ENCODE data around the gene GASK1B.

The GASK1B gene

GRCh38 chr4:158155656-158156356 is 17.0 kb downstream of the GASK1B start:
- Mint-ChIP-seq H3K27ac (no peak overlapping the region), H3K36me3 (ENCODE audit: insufficient read depth) (no peaks in the 10 kb centered on the region), H3K9me3 (peaks cover 0 to 5% of the 10 kb centered on the region in 2 donors), H3K4me1 (ENCODE audit: low read depth in 2 of 2) (no peaks in the 10 kb centered on the region), H3K4me3 (no peak overlapping the region), H3K27me3 (no peaks in the 10 kb centered on the region)
- ATAC-seq (replicated peaks): no peak
- DNase-seq: no peak

GRCh38 chr4:158147151-158147550 is 25.7 kb downstream of the GASK1B start:
- Mint-ChIP-seq H3K9me3 (peaks cover 0 to 5% of the 10 kb centered on the region in 2 donors), H3K27ac (no peak overlapping the region), H3K27me3 (no peaks in the 10 kb centered on the region), H3K4me3 (no peak overlapping the region), H3K4me1 (ENCODE audit: low read depth in 2 of 2) (no peaks in the 10 kb centered on the region), H3K36me3 (ENCODE audit: insufficient read depth) (no peaks in the 10 kb centered on the region)
- DNase-seq (no peak), ATAC-seq (replicated peaks) (no peak)

GRCh38 chr4:158146736-158147135 is 26.1 kb downstream of the GASK1B start:
- no peak for DNase-seq
- Mint-ChIP-seq H3K9me3 (peaks cover 0 to 5% of the 10 kb centered on the region in 2 donors), H3K4me3 (no peak overlapping the region), H3K36me3 (ENCODE audit: insufficient read depth) (no peaks in the 10 kb centered on the region), H3K4me1 (ENCODE audit: low read depth in 2 of 2) (no peaks in the 10 kb centered on the region), H3K27me3 (no peaks in the 10 kb centered on the region), H3K27ac (no peak overlapping the region)
- ATAC-seq (replicated peaks): no peak

DNA sequence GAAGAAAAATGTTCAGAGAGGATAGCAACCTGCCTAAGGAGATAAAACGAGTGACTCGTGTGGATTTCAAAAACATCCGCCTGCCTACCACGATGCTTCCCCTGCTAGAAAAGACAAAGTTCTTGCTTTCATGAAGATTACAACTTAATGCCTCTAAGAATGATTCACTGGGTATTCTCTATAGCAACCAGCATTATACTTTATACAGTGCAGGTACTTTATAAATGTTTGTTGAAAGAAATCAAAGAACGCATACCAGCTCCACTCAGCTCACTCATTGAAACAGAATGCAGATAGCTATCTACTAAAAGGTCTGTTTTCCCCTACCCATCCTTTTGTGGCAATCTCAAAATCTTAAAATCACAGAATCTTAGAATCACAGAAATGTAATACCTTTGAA is 33.7 kb downstream of the GASK1B start:
- H3K9me3 Mint-ChIP-seq: peaks cover 0 to 7% of the 10 kb centered on the region in 2 donors
- H3K27ac Mint-ChIP-seq: no peak overlapping the region
- no peaks in the 10 kb centered on the region for H3K4me1 Mint-ChIP-seq (ENCODE audit: low read depth in 2 of 2)
- H3K27me3 Mint-ChIP-seq: no peaks in the 10 kb centered on the region
- ATAC-seq (replicated peaks) (no peak), DNase-seq (no peak)
- no peak overlapping the region for H3K4me3 Mint-ChIP-seq
- no peaks in the 10 kb centered on the region for H3K36me3 Mint-ChIP-seq (ENCODE audit: insufficient read depth)

- peaks cover 5 to 10% of the 10 kb centered on the region in 2 donors for H3K9me3 Mint-ChIP-seq
- H3K36me3 Mint-ChIP-seq (ENCODE audit: insufficient read depth): no peaks in the 10 kb centered on the region
Observed at GRCh38 chr4:158134222-158134621, 38.6 kb downstream of the GASK1B start.

DNA sequence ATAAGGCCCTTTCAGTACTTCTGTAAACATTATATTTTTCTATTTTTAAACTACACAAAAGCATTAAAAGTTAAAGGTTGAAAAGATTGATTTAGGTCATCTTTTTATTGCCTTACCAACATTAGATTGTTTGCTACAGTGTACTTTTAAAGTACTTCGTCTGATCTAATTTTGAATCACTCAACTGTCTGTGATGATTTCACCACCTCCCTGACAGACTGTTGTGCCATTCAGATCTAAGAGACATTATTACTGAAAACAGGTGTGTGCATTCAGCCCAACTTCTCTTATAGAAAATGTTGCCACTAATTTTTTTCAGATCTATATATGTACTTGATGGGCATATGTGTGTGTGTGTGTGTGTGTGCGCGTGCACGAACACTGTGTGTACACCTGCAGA is 39.3 kb downstream of the GASK1B start:
- H3K4me1 Mint-ChIP-seq (ENCODE audit: low read depth in 2 of 2): no peaks in the 10 kb centered on the region
- no peaks in the 10 kb centered on the region for H3K27me3 Mint-ChIP-seq
- H3K4me3 Mint-ChIP-seq: no peak overlapping the region
- DNase-seq (no peak), ATAC-seq (replicated peaks) (no peak)
- peaks cover 5 to 10% of the 10 kb centered on the region in 2 donors for H3K9me3 Mint-ChIP-seq
- H3K27ac Mint-ChIP-seq: no peak overlapping the region
- H3K36me3 Mint-ChIP-seq (ENCODE audit: insufficient read depth): no peaks in the 10 kb centered on the region

More at GRCh38 chr4:158134222-158134621, 38.6 kb downstream of the GASK1B start:
- H3K4me1 Mint-ChIP-seq (ENCODE audit: low read depth in 2 of 2): no peaks in the 10 kb centered on the region
- no peak overlapping the region for H3K27ac Mint-ChIP-seq
- ATAC-seq (replicated peaks): no peak
- no peaks in the 10 kb centered on the region for H3K27me3 Mint-ChIP-seq
- no peak for DNase-seq
- H3K4me3 Mint-ChIP-seq: no peak overlapping the region

DNA sequence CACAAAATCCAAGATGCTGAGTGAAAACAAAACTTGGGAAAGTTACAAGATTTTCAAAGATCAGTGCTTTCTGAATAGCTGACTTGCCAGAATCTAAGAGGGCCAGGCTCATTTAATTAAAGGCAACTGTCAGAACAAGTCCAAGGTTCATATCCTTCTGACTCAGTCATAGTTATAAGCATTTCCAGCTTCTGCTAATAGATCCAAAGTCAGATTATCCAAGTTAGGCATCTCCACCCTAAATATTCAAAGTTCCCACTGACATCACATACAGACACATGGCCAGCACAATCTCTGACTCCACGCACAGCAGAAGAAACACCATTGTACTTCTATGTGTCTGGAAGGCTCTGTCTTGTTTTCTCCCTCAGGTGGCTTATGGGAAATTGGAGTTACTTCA is 41.8 kb downstream of the GASK1B start:
- DNase-seq: no peak
- ATAC-seq (replicated peaks): no peak

GRCh38 chr4:158130204-158130603 is 42.6 kb downstream of the GASK1B start:
- DNase-seq (no peak), ATAC-seq (replicated peaks) (no peak)
- Mint-ChIP-seq H3K4me3 (no peak overlapping the region), H3K27ac (no peak overlapping the region), H3K27me3 (no peaks in the 10 kb centered on the region), H3K36me3 (ENCODE audit: insufficient read depth) (no peaks in the 10 kb centered on the region), H3K9me3 (peaks cover 3 to 10% of the 10 kb centered on the region in 2 donors), H3K4me1 (ENCODE audit: low read depth in 2 of 2) (no peaks in the 10 kb centered on the region)

More for the DNA sequence above, 41.8 kb downstream of the GASK1B start:
- H3K27me3 Mint-ChIP-seq: no peaks in the 10 kb centered on the region
- H3K4me3 Mint-ChIP-seq: no peak overlapping the region
- no peak overlapping the region for H3K27ac Mint-ChIP-seq
- peaks cover 3 to 10% of the 10 kb centered on the region in 2 donors for H3K9me3 Mint-ChIP-seq
- H3K36me3 Mint-ChIP-seq (ENCODE audit: insufficient read depth): no peaks in the 10 kb centered on the region
- no peaks in the 10 kb centered on the region for H3K4me1 Mint-ChIP-seq (ENCODE audit: low read depth in 2 of 2)

- H3K9me3 Mint-ChIP-seq: peaks cover 3 to 10% of the 10 kb centered on the region in 2 donors
- ATAC-seq (replicated peaks) (no peak), DNase-seq (no peak)
- H3K36me3 Mint-ChIP-seq (ENCODE audit: insufficient read depth): no peaks in the 10 kb centered on the region
- no peaks in the 10 kb centered on the region for H3K27me3 Mint-ChIP-seq
- H3K27ac Mint-ChIP-seq: no peak overlapping the region
- H3K4me3 Mint-ChIP-seq: no peak overlapping the region
- no peaks in the 10 kb centered on the region for H3K4me1 Mint-ChIP-seq (ENCODE audit: low read depth in 2 of 2)
Observed at GRCh38 chr4:158129694-158130093, 43.1 kb downstream of the GASK1B start.

DNA sequence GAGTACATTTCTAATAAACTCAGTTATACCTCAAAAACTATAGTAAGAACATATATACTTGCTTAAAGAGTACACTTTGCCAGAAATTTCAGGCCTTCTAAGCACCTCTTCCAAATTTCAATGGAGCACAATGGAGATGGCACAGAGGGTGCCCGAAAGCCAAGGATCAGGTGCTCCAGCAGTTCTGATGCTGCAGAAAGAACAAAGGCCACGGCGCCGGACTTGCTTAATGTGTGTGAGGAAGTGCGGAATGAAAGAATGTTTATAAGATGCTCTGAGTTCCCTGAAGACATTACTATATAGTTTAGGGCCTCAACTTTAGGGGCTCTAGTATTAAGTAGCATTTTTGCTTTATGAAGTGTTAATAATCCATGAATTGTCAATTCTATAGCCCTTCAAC is 44.3 kb downstream of the GASK1B start:
- H3K4me3 Mint-ChIP-seq: no peak overlapping the region
- H3K27ac Mint-ChIP-seq: no peak overlapping the region
- no peak for DNase-seq
- no peaks in the 10 kb centered on the region for H3K4me1 Mint-ChIP-seq (ENCODE audit: low read depth in 2 of 2)
- no peaks in the 10 kb centered on the region for H3K36me3 Mint-ChIP-seq (ENCODE audit: insufficient read depth)
- H3K27me3 Mint-ChIP-seq: no peaks in the 10 kb centered on the region
- H3K9me3 Mint-ChIP-seq: peaks cover 3 to 10% of the 10 kb centered on the region in 2 donors
- no peak for ATAC-seq (replicated peaks)

DNA sequence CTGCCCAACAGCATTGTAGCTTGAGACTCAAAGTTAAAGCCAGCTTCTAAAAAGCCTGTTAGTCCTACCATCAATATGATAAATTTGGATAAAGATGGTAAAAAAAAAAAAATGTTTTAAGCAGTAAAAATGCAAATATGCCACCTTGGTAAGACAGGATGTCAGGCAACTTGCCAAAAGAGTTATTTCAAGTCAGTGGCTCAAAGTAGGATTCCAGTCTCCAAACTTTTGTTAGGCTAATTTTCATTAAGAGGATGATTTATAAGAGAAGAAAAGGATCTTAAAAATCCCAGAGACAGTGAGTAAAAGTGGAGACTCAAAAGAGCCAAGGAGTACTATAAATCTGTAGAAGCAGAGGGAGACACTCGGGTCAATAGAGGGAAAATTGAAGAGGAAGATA is 47.5 kb downstream of the GASK1B start:
- no peaks in the 10 kb centered on the region for H3K36me3 Mint-ChIP-seq (ENCODE audit: insufficient read depth)
- ATAC-seq (replicated peaks) (no peak), DNase-seq (no peak)
- H3K27me3 Mint-ChIP-seq: no peaks in the 10 kb centered on the region
- H3K27ac Mint-ChIP-seq: no peak overlapping the region
- H3K4me3 Mint-ChIP-seq: no peak overlapping the region
- no peaks in the 10 kb centered on the region for H3K4me1 Mint-ChIP-seq (ENCODE audit: low read depth in 2 of 2)
- peaks cover 2 to 6% of the 10 kb centered on the region in 2 donors for H3K9me3 Mint-ChIP-seq
